Right kidney (tissue), 9 donors: ENCODE results near the gene SLC10A3.

Experiments
- DNase-seq: peaks from one replicate; pipeline ENCODE4 v3.0.0-alpha.2; 2016
- long read RNA-seq, 8 donors: transcript quantifications; one replicate each; lab custom pipeline, GENCODE V29; 2026

Gene SLC10A3, protein sequence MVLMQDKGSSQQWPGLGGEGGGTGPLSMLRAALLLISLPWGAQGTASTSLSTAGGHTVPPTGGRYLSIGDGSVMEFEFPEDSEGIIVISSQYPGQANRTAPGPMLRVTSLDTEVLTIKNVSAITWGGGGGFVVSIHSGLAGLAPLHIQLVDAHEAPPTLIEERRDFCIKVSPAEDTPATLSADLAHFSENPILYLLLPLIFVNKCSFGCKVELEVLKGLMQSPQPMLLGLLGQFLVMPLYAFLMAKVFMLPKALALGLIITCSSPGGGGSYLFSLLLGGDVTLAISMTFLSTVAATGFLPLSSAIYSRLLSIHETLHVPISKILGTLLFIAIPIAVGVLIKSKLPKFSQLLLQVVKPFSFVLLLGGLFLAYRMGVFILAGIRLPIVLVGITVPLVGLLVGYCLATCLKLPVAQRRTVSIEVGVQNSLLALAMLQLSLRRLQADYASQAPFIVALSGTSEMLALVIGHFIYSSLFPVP
- long read RNA-seq, donor 1, transcript SLC10A3-201 (2 exons, 2,161 nt) = major isoform, 9 of 9 reads
- long read RNA-seq, donor 1, partial matches to known transcripts = 0 of 9 reads
- long read RNA-seq, donor 1, other reads (novel, unspliced or antisense) = 0 of 9 reads
- long read RNA-seq, donor 2, partial matches to known transcripts = 0 of 2 reads
- long read RNA-seq, donor 2, other reads (novel, unspliced or antisense) = 0 of 2 reads
- long read RNA-seq, donor 3, transcript SLC10A3-201 (2 exons, 2,161 nt) = major isoform, 6 of 6 reads
- long read RNA-seq, donor 3, partial matches to known transcripts = 0 of 6 reads
- long read RNA-seq, donor 3, other reads (novel, unspliced or antisense) = 0 of 6 reads
- long read RNA-seq, donor 4, partial matches to known transcripts = 0 of 3 reads
- long read RNA-seq, donor 4, other reads (novel, unspliced or antisense) = 0 of 3 reads
- long read RNA-seq, donor 5, transcript SLC10A3-201 (2 exons, 2,161 nt) = major isoform, 9 of 9 reads
- long read RNA-seq, donor 5, partial matches to known transcripts = 0 of 9 reads
- long read RNA-seq, donor 5, other reads (novel, unspliced or antisense) = 0 of 9 reads
- long read RNA-seq, donor 6, transcript SLC10A3-201 (2 exons, 2,161 nt) = major isoform, 9 of 10 reads
- long read RNA-seq, donor 6, partial matches to known transcripts = 0 of 10 reads
- long read RNA-seq, donor 6, other reads (novel, unspliced or antisense) = 0 of 10 reads
- long read RNA-seq, donor 7, transcript SLC10A3-201 (2 exons, 2,161 nt) = major isoform, 7 of 7 reads
- long read RNA-seq, donor 7, partial matches to known transcripts = 0 of 7 reads
- long read RNA-seq, donor 7, other reads (novel, unspliced or antisense) = 0 of 7 reads
- long read RNA-seq, donor 8, transcript SLC10A3-201 (2 exons, 2,161 nt) = major isoform, 9 of 10 reads
- long read RNA-seq, donor 8, partial matches to known transcripts = 0 of 10 reads
- long read RNA-seq, donor 8, other reads (novel, unspliced or antisense) = 0 of 10 reads

DNA sequence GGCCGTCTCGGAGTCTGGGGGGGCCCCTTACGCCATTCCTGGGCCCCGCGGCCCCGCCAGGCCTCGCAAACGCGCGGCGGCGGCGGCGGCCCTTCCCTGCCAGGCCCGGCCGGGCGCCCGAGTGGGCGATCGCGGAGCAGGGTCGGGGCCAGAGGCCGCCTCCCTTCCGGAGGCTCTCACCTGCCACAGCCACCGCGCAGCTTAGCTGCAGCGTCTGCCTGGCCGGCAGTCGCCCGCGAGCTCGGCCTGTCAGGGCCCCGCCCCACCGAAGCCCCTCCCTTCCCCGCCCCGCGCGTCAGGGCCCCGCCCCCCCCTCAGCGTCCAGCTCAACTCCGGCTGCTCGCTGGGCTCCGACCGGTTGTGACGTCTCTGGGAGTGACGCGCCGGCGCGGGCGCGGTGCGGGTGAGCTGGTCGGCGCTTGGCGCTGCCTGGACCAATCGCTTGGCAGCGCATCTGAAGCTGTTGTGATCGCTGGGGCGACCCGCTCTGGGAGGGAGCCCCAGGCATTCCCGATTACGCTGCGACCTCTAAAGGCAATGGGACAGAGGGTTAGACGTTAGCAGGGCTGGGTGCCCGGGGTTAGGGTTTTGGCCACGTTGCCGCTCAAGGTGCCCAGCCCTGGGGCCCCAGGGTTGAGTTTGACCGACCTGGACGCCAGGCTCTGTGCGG, at the start of gene SLC10A3:
TSS of gene SLC10A3 (minus strand) at position 216 of the 670 bp plus-strand sequence. CDS start 1,689 bp downstream, outside the sequence.
- DNase-seq = peak; percentile 75

DNA sequence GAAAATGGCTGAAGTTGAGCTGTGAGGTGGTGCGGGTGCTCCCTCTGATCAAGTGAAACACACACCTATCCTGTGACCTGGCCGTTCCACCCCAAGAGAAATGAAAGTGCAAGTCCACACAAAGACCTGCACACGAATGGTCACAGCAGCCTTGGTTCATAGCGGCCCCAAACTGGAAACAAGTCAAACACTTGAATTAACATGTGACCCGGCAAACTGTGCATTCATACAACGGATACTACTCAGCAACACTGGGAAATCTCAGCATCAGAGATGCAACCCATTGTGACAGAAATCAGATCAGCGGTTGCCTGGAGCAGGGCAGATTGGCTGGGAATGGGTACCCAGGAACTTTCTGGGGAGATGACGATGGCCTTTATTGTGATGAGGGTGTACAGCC, 48.6 kb upstream of the SLC10A3 start:
- no peak for DNase-seq

DNA sequence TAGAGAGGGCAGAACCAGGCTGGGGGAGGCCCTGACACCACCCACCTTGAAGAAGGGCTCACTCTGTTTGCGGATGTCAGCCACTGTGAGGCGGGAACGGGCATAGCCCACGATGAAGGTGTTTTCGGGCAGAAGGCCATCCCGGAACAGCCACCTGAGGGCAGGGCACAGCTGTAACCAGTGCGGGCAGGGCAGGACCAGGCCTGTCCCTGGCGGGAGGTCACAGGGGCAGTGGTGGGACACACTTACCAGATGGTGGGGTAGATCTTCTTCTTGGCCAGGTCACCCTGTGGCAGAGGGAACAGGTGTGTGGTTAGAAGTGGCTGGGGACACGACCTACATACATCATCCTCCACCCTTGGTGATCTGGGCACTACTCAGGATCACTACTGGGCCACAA, 45.5 kb upstream of the SLC10A3 start:
- DNase-seq = no peak

DNA sequence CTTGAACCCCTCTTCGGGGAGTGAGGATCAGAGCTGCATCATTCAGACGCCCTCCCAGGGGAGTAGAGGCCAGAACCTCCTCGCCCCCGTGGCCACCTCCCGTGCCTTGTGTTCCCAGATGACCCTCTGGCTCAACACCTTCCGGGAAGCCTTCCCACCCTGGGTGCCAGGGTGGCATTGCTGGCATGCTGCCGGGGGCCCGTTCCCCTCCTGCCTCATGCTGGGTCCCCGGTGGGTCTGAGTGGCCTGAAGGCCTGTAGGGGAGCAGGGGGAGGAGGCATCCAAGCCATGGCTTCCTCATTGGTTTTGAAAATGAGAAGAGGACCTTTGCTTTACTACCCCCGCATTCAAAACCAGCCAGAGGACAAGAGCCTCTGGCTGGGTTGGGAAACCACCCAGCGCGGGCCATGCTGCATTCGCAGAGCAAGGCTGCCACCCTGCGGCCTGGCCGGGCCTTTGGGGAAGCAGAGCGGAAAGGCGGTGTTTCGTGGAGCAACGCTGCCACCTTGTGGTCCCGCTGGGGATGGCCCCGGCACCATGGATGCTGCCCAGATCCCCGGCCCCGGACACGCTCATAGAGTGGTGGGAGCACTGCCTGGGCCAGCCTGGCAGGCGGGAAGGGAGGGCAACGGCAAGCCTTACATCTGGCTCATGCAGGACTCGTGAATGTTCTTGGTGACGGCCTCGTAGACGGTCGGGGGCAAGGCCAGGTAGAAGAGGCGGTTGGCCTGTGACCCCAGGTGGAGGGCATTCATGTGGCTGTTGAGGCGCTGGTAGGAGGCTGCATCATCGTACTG, 44.3 kb upstream of the SLC10A3 start:
- peak; percentile 60 for DNase-seq

DNA sequence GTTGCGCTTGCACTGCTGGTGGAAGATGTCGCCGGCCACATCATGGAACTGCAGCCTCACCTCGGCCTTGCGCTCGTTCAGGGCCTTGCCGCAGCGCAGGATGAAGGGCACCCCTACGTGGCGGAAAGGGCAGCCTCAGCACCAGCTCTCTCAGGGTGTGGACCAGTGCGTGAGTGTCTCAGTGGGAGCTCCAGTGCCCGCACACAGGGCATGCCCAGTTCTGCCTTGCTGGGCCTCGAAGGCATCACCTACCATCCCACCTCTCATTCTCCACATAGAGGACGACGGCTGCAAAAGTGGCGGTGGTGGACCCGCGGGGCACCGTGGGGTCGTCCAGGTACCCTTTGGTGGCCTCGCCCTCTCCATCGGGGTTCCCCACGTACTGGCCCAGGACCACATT, 42.3 kb upstream of the SLC10A3 start:
- DNase-seq = no peak

DNA sequence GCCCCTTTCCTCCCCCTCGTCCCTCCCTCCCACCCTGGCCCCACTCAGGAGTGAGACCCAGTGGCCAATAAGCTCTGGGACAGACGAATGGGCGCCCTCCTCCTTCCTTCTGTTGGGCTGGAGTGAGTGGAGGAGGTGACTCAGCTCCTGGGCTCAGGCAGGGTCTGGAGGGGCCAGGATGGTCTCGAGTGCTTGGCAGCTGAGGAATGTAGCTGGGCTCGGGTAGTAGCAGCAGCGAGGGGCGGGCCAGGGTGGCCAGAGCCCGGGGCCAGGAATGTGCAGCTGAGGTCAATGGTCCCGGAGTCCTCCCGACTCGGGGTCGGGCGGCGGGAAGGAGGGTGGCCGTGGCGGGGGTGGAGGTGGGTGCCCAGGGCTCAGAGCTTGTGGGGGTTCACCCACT, 41.2 kb upstream of the SLC10A3 start:
- DNase-seq = no peak

DNA sequence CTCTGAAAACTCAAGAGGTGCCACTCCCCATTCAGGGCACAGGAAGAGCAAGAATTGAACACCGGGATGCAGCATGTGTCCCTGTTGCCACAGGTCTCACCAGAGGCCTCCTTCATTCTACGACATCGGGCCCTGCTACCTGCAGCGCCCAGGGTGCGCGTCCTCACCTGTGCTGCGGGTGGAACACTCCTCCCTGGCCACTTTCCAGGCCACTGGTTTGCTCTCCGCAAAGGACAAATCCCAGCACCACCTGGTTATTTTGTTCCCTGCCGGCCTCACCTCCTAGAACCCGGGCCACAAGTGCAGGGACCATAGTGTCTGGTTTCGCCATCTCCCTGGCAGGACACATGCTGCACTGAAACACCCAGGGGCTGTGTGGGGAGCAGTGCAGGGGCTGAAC, 39.9 kb upstream of the SLC10A3 start:
- DNase-seq = no peak

DNA sequence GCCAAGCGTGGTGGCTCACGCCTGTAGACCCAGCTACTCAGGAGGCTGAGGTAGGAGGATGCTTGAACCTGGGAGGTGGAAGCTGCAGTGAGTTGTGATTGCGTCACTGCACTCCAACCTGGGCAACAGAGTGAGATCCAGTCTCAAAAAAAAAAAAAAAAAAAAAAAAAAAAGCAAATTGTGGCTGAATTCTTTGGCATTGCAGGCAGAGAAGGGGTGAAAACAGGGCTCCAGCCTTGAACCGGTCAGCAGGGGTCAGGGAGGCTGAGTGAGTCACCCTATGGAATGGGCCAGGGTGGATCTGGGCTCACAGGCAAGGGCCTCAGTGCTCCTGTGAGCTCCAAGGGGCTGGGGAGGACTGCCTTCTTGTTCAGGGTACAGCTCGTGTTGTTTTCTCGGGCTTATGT, 38.8 kb upstream of the SLC10A3 start:
- DNase-seq = no peak

DNA sequence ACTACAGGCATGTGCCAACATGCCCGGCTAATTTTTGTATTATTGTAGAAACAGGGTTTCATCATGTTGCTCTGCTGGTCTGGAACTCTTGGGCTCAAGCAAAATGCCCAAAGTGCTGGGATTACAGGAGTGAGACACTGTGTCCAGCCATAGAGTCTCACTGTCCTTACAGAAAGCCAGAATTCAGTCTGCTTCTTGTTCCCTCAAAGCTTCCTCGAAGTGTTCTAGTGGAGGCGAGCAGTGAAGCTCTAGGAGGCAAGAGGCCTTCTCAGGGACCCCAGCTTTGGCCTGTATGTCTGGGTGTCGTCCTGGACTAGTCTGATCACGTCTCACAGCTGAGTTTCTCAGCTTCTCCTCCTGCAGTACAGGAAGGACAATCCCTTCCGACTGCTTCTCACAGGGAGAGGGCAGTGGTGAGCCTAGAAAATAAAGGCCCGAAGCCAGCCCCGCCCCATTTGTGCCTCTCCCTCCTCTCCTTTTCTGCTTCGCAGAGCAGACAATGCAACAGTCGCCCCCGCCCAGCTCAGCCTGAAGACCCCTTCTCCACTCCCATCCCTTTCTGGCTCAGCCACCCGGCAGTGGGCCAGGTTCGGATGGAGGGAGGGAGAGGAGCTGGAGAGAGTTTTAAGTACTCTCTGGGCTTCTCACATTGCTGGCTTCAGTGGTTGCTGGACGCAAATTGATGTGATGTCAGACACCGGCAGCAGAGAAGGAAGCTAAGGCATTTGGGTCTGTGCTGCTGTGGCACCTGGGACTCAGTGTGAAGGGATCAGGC, 36.7 kb upstream of the SLC10A3 start:
- peak; percentile 79 for DNase-seq

DNA sequence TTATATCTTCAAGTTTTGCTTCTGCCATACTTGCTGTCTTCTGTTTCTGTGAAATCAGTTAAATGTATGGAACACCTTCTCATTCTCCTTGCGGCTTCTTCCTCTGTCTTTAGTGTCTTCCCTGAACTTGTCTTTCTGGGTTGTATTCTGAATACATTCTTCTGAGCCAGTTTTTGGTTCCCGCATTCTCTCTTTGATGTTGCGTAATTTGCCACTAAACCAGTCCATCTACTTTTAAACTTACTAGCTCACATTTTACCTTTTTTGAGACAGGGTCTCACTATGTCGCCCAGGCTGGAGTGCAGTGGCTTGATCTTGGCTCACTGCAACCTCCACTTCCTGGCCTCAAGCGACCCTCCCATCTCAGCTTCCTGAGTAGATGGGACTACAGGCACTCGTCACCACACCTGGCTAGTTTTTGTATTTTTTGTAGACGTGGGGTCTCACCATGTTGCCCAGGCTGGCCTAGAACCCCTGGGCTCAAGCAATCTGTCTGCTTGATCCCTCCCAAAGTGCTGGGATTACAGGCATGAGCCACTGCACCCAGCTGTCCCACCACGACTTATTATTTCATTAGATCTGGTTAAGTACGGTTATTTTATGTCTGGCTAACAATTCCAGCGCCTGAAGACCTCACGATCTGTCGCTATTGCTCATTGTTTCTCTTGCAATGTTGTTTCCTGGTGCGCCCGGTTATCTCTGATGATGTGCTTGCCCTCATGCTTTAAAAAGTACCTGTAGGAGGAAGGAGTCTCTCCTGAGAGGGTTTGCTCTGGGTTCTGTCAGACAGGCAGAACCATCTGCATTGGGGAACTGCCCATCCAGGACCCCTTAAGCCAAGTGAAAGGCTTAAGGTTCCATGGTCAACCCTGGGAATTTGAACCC, 35.4 kb upstream of the SLC10A3 start:
- DNase-seq = no peak

DNA sequence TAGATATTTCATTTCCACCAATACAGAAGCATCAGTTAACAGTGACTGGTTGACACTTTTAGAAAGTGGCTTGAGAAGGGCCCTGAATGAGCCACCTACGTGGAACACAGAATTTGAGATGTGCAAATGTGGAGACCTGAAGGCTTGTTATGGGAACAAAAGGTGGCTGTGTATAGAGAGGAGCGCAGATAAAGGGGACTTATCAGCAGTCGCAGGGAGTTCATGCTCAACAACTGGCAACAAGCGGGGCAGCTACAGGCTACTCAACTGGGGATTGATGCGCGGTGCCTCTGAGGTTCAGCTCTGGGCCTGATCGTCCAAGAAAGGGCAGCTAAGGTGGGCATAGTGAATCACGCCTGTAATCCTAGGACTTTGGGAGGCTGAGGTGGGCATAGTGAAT, 29.0 kb upstream of the SLC10A3 start:
- no peak for DNase-seq

DNA sequence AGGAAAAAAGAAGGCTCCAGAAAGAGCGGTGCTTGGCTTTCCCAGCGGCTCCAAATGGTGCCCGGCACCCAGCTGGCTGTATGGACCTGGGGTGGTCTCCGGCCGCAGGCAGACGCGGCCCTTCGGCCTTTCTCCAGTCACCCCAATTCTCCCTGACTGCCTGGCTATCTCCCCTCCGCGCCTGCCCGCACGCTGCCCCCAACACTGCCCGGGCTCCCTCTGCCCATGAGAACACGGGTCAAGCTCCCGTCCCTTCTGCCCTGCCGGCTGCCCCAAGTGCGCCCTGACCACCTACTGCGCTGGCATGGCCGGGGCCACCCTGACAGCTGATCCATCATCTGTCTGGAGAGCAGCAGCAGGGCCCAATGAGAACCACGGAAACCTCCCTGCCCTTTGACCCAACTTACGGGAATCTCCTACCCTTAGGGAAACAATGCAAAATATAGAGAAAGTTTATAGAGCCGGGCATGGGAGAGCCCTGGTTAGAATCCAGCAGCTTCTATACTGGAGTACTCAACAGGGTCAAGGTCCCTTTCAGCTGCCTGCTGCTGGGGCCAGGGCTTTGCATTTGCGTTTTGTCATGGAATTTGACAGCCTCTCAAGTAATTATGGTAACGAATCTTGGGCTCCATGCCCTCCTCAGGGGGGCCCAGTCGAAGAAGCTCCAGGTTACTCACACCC, 26.8 kb upstream of the SLC10A3 start:
- DNase-seq = peak; percentile 67

DNA sequence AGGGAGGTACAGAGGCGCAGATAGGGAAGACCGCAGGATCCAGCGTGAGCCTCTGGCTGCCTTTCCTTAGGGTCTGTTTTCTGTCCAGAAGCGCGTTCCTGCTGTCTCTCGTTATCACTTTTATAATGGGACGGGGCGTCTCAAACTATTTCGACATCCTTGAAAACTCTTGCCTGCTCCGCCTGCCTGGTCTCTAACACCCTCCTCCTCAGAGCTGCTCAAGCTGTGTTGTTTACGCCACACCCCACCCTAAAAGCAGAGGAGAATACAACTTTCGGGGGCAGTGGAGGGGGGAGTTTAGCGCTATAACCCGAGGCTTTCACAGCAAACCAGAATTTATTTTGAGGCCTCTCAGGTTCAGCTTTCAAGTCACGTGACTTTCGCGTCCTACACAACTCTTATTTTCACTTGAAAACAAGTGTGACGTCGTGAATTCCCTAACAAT, 26.2 kb upstream of the SLC10A3 start:
- DNase-seq = no peak

DNA sequence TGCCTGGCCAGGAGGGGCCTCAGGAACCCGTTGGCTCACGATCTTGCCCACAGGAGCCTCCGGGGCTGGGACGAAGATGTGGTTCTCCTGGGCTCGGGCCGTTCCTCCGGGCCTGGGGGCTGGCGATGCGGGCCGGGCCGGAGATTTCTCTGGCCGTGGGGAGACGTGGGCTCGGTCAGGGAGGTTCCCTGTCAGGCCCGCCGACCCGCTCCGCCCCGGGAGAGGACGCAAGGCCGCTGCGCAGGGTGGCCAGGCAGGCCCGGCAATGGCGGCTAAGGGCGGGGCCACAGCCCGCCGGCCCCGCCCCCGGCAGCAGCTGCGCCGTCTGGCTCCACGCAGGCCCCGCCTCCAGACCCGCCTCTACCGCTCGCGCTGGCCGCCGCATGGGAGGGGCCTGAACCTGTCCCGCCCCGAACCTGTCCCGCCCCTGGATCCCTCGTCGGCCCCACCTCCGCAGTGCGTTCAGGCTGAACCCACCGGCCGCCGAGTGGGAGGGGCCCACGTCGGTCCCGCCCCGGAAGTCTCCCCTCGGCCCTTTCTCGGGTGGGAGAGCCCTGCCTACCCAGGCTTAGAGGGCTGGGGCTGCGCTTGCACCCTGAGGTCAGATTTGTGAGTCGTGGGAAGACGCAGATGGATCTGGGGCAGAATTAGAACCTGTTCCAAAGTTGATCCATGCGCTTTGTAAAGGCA, 25.7 kb upstream of the SLC10A3 start, which contains the start of gene FAM3A:
TSS of gene FAM3A (minus strand) at position 267 of the 690 bp plus-strand sequence. CDS start 460 bp downstream, outside the sequence.
- DNase-seq = peak; percentile 83

DNA sequence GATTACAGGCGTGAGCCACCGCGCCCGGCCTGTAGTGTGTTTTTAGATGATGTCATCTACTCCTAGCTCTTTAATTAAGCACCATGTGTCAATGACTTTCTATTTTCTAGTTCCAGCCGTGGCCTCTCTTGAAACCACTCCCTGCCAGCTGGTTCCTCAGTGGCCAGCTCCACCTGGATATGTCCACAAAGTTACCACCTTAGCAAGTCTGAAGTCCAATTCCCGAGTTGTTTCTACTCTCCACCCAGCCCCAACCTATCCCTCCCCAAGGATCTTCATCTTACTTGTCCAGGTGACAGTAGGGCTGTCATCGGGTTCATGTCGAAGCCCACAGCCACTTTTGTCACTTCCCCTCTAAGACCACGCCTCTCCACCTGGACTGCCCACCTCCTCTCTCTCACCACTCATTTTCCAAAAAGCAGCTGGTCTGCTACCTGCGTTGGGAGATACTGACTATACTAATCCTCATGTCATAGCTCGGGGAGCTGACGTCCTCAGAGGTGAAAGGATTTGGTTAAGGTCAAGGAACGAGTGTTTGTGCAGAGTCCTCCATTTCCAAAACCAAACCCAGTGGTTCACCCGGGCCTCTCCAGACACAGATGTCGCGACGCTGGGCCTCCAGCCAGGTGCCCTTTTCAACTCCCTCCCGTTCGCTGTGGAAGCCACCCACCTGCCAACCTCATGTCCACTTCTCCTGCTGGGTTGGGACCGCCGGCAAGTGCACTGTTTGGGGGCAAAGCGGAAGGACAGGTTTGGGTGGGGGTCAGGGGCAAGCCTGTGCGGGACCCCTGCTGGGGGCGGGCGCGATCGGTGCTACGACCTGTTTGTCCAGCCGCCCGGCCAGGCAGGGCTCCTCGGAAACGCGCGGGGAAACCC, 24.9 kb upstream of the SLC10A3 start:
- peak; percentile 25 for DNase-seq

DNA sequence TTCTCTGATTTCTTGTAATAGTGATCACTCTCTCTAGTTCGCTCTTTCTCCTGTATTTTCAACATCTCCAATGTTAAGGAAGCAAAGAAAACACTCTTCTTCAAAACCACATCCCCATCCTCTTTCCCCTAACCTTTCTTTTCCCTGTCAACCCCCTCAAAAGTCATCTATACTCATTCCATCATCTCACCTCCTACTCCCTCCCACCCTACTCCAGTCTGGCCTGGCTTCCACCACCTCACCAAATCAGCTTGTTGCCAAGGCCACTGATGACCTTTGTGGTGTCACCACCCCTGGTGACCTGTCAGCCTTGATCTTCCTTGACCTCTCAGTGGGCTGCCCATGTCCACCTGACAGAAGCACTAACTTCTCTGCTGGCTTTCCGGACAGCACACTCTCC, 23.3 kb upstream of the SLC10A3 start:
- no peak for DNase-seq
